Vagina (tissue), 2 donors: ENCODE measurements around the gene CYP2E1.

Experiments
- POLR2A ChIP-seq, 2 donors: fragments of 450-650 bp; IDR thresholded peaks; one replicate each; pipeline ENCODE4 v1.6.1; 2017; ENCODE audit warnings: antibody characterized with exemption in 2 of 2, mild to moderate bottlenecking in 2 of 2, moderate library complexity in 2 of 2
- TF ChIP-seq, protein P1 (sequence below), 3 experiments: fragments of 450-650 bp in 2 of 3; fragments of 200-600 bp in 1 of 3; sonication (generic) in 1 of 3; IDR thresholded peaks; one replicate each; pipeline ENCODE4 v1.5.1; 2017 to 2019; ENCODE audit warnings: antibody characterized with exemption in 3 of 3, mild to moderate bottlenecking in 2 of 3, moderate library complexity in 2 of 3

DNA sequence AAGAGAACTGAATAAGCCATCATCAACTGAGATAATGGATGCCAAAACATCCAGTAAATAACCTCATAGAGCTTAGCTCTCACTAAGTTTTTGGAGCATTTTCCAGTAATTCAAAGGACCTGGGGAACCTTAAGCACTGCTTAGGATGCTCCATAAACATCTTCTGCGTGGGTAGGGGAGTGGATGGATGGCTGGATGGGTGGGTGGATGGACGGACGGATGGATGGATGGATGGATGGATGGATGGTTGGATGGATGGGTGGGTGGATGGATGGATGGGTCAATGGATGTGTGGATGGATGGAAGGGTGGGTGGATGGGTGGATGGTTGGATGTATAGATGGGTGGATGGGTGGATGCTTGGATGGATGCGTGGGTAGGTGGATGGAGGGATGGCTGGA is 9.0 kb downstream of the CYP2E1 start:
- no peak for TF ChIP-seq POLR2A (IDR thresholded peaks at IDR 0.05)
- TF ChIP-seq, protein P1, sequence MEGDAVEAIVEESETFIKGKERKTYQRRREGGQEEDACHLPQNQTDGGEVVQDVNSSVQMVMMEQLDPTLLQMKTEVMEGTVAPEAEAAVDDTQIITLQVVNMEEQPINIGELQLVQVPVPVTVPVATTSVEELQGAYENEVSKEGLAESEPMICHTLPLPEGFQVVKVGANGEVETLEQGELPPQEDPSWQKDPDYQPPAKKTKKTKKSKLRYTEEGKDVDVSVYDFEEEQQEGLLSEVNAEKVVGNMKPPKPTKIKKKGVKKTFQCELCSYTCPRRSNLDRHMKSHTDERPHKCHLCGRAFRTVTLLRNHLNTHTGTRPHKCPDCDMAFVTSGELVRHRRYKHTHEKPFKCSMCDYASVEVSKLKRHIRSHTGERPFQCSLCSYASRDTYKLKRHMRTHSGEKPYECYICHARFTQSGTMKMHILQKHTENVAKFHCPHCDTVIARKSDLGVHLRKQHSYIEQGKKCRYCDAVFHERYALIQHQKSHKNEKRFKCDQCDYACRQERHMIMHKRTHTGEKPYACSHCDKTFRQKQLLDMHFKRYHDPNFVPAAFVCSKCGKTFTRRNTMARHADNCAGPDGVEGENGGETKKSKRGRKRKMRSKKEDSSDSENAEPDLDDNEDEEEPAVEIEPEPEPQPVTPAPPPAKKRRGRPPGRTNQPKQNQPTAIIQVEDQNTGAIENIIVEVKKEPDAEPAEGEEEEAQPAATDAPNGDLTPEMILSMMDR (IDR thresholded peaks at IDR 0.05), result no peak
